ENCODE data around the gene CNTNAP5.

Gene CNTNAP5

GRCh38 chr2:124063596-124063995, 38.5 kb downstream of the CNTNAP5 start:
- no peak for DNase-seq (ENCODE audit: low read depth)

- no peak for DNase-seq (ENCODE audit: low read depth)
Measured at GRCh38 chr2:124065636-124066035, 40.5 kb downstream of the CNTNAP5 start.

DNA sequence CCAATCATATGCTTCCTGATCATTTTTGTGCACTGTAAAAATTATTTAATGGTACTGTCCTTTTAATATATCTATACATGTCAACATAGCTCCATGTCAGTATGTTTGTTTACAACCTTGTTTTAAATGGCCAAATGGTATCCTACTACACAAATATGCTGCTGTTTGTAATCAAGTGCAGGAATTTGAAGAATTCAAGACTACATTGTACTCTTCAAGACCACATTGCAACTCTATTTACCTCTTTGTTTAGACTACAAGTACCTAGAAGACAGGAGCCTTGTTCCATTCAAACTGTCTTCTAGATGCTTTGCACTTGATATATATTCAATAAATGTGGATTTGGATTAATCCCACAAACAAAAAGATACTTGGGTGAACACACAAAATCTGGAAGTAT, 41.7 kb downstream of the CNTNAP5 start:
- DNase-seq (ENCODE audit: low read depth) = no peak

DNA sequence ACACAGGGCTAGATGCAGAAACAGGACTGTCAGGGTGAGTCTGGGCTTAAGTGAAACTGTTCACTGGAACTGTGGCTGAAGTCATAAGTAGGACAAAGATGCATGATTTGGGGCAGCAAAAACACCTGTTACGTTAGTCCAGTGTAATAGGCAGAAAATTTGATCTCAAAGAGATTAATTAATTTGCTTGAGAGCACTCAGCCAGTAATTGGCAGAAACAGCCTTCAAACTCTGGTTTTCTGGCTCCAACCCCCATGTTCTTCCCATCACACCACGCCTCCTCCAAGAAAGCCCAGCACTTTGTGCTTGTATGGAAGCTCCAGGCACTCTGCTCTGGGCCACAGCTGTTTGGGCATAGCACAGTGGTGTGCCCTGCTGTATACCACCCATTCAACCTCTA, 54.0 kb downstream of the CNTNAP5 start:
- DNase-seq (ENCODE audit: low read depth) = no peak

DNA sequence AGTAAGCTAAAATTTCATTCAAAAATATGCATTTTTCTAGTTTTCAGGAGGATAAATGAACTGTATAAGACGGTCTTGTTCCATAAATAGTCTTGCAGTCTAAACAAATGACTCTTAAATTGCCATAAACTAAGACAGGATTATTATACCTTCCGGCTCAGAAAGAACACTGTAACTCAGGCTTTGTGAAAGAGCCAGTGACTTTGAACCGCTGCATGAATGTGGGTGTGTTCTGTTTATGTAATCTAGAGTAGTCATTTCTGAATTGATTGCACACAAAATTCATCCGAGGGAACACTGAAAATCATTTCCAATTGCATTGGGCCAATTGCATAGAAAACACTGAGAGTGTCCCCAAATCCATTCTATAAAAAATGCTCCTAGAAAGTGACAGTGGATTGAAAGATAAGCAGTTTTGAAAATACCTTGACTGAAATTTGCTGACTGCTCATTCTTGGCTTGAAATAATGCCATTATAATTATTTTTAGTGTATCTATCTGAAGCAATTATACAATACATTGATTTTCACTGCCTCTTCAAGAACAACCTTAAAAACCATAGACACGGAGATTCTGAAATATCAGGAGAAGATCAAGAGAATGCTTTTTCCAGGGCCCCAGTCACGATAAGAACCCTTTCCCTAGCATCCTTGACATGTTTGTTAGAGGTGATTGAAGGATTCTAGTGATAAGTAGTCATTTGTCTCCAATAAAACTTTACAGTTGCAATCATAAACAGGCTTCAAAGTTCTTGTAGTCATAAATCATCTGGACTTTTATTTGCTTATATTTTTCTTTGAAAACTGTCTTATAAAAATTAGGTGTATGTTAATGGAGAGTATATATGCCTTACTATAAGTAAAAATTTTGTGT, 55.4 kb downstream of the CNTNAP5 start:
- DNase-seq (ENCODE audit: low read depth) = peak; percentile 14

GRCh38 chr2:124081154-124081716, 56.1 kb downstream of the CNTNAP5 start:
- peak; percentile 54 for DNase-seq (ENCODE audit: low read depth)

DNA sequence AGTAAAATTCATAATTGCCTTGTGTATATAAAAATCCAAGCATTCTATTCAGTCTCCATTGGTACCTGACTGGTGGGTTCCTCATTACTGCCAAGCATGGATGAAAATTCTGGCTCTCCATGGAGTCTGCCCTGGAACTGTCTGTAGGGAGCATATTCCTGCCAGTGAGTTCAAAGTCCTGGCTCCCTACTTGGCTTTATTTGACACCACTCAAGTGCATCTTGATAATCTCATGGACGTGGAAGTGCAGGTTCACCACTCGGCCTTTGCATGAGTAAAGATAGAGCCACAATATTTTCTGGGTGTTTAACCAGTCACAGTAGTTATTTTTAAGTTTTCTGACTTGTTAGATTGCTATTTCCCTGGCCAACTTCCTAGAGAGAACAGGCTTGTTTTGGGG, 63.5 kb downstream of the CNTNAP5 start:
- no peak for DNase-seq (ENCODE audit: low read depth)

DNA sequence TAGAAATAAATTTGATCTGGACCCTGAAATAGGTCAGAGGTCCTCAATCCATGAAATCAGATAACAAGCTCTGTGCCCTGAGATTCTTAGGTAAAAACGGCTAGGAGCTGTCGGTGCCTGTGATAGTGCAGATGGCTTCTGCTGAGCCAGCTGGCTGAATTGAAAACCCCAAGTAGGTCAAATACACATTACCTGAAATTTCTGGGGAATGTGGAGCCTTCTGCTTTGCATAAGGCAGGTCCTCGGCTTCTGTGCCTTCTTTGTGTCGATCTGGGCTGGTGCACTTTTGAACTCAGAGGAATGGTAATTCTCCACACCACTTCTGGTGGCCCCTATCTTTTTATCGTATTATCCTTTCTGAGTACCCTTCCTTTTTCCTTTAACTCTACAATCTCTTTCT, 66.6 kb downstream of the CNTNAP5 start:
- no peak for DNase-seq (ENCODE audit: low read depth)

DNA sequence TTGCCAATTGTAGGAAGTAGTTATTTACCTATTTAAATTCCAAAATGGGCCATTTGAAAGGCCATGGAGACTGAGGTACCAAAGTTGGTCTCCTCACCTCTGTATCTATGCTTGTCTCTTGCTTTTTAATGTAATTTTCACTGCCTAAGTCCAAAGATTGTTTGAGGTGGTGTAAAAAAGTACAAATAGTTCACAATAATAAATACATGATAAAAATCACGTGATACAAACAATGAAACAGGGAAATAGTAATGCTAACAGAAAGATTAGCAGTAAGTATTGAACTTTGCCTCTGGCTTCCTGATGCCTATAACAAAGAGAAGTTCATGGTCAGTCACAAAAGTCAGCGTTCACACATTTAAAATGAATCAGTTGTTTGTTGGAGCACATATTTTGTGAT, 67.6 kb downstream of the CNTNAP5 start:
- no peak for DNase-seq (ENCODE audit: low read depth)

DNA sequence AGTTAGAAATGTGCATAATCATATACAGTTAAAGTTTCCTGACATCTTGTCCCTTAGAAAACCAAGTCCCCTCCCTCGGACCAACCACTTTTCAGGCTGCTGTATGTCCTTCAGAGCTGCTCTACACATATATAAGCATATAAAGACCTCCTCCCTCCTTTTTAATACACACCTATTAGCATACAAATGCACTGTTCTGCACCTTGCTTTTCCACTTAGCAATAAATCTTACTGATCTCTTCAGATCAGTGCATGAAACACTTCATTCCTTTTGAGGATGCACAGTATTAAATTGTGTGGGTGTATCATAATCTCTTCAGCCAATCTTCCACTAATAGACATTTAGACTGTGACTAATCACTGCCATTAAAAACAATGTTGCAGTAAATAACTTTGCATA, 79.8 kb downstream of the CNTNAP5 start:
- DNase-seq (ENCODE audit: low read depth) = no peak

DNA sequence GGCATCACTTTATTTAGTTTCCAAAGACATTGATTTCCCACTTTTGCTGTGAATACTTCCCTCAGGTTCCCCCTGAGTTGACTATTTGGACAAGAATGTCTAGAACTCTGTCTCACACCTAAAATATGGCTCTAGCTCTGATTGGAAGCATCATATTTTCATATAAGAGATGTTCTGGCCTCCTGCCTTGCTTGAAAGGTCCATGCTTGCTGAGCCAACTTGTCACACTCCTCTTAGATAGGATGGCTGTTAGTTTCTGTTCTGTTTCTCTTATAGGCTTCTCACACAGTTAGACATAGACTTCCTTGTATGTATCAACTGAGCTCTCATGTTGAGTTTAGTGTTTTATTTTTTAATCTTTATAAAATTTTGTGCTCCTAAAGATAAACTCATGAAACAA, 87.1 kb downstream of the CNTNAP5 start:
- no peak for DNase-seq (ENCODE audit: low read depth)

GRCh38 chr2:124112966-124113365, 87.9 kb downstream of the CNTNAP5 start:
- DNase-seq (ENCODE audit: low read depth) = peak; percentile 80

- no peak for DNase-seq (ENCODE audit: low read depth)
Measured at GRCh38 chr2:124120246-124120645, 95.2 kb downstream of the CNTNAP5 start.

DNA sequence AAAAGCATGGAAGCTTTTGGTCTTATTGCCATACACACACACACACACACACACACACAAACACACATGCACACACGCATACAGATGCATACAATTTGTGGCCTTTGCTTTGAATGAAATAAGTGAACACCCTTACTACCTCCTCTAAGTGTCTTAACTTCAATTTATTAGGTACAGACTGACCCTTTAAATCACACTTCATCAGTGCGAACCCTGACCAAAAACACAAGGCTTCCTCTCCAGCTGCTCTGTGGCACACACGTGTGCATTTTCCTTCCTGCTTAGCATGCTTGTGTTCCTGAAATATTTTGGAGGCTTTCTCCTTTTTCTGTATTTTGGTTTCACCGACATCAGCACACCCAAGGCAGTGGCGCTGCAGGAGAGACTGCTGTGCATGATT, 96.0 kb downstream of the CNTNAP5 start:
- DNase-seq (ENCODE audit: low read depth) = no peak

GRCh38 chr2:124121760-124122275, 96.7 kb downstream of the CNTNAP5 start:
- no peak for DNase-seq (ENCODE audit: low read depth)

- no peak for DNase-seq (ENCODE audit: low read depth)
Measured at GRCh38 chr2:124122340-124122739, 97.3 kb downstream of the CNTNAP5 start.

DNA sequence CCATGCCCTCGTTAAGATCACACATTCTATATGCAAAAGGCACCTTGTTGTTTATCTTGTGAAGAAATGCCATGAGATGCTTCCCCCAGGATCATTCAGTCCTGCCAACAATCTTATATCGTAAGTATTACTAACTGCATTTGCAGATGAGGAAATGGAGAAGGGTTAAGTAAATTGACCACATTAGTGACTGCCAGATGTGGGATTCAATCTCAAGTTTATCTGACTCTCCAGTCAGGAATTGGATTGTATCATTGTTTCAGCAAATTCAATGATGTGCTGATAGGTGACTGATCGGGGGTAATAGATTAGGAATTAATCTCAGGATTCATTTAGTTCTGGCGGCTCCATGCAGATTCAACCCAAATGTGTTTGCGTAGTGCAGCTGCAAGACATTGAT, 106.2 kb downstream of the CNTNAP5 start:
- no peak for DNase-seq (ENCODE audit: low read depth)

DNA sequence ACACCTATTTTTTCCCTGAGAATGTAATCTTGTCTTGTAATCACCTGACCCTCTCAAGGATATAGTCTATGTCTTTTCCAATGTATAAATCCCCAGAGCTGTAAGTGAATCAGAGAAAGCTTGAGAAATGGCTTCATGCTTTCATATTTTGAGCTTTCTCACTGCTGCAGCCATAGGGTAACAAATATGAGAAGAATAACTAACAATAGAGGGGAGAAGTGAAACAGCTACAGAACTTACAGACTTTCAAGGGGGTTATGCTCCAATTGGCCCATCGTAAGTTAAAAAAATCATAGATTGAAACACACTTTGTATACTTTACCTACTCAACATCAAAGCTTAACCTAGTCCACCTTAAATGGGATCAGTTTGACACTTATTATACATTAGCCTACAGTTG, 111.0 kb downstream of the CNTNAP5 start:
- no peak for DNase-seq (ENCODE audit: low read depth)

GRCh38 chr2:124138076-124138475, 113.0 kb downstream of the CNTNAP5 start:
- DNase-seq (ENCODE audit: low read depth) = no peak

- DNase-seq (ENCODE audit: low read depth) = no peak
Measured at GRCh38 chr2:124145982-124146381, 120.9 kb downstream of the CNTNAP5 start.

GRCh38 chr2:124147552-124147951, 122.5 kb downstream of the CNTNAP5 start:
- DNase-seq (ENCODE audit: low read depth) = peak; percentile 5

DNA sequence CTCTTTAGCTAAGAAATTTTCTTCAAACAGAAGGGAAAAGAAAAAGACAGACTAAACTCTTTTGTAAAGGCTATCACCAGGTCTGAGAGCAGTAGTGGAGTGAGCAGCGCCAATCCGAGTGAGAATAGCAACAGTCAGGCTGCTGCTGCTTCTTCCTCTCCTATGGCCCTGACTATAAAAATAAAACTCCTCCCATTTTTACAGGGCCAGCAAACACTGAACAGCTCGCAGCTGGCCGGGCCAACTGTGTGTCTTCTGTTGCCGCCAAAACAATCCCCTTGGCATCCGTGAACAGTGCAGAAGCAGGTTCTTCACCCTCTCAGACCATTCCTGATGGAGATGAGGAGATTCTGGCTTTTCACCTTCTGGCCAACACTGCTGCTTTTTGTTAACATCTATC, 124.5 kb downstream of the CNTNAP5 start:
- DNase-seq (ENCODE audit: low read depth) = no peak

GRCh38 chr2:124151691-124152090, 126.6 kb downstream of the CNTNAP5 start:
- DNase-seq (ENCODE audit: low read depth) = no peak

GRCh38 chr2:124153713-124154112, 128.6 kb downstream of the CNTNAP5 start:
- DNase-seq (ENCODE audit: low read depth) = no peak
